Left lung (tissue), 10 donors: ENCODE measurements around the gene DNAJB7. TPM values are rescaled to one million over a fixed set of nuclear protein-coding genes. Genes with fewer than 3 reads are reported as not detected.

Experiments
- ATAC-seq: fragments of 200-7000 bp; cut with Tn5 transposase; one replicate; pipeline ENCODE4 v1.9.1; 2020; ENCODE audit warnings: moderate library complexity
- DNase-seq, 4 donors: peaks; one replicate each; pipeline ENCODE4 v3.0.0-alpha.2; 2013 to 2020
- H3K27ac ChIP-seq, 2 donors: fragments of 200-600 bp; sonication (generic) in 1 of 2; one replicate each; pipeline versions ENCODE4 v1.5.0 to v1.8.0; 2020 to 2021
- H3K27me3 ChIP-seq, 2 donors: fragments of 200-600 bp; sonication (generic) in 1 of 2; one replicate each; pipeline versions ENCODE4 v1.5.0 to v1.8.0; 2020 to 2021
- H3K36me3 ChIP-seq, 2 donors: fragments of 200-600 bp; sonication (generic) in 1 of 2; one replicate each; pipeline versions ENCODE4 v1.5.0 to v1.8.0; 2020 to 2021
- H3K4me1 ChIP-seq, 2 donors: fragments of 200-600 bp; one replicate each; pipeline ENCODE4 v1.8.0; 2021
- H3K4me3 ChIP-seq, 2 donors: fragments of 200-600 bp; sonication (generic) in 1 of 2; one replicate each; pipeline versions ENCODE4 v1.5.0 to v1.8.0; 2020 to 2021; ENCODE audit warnings: mild to moderate bottlenecking in 1 of 2
- H3K9me3 ChIP-seq, 2 donors: fragments of 200-600 bp; sonication (generic) in 1 of 2; one replicate each; pipeline versions ENCODE4 v1.5.0 to v1.8.0; 2020 to 2021
- intact Hi-C, 2 donors: fragments of 100-400 bp; cut with DNase I; formaldehyde crosslinking; loops; one replicate each; pipeline versions ENCODE4 v1.11.2 to v1.14.2; 2022
- polyA plus RNA-seq, 6 donors: library from polyadenylated mRNA; unstranded; fragments of 120-200 nt; gene quantifications; one replicate each; pipeline ENCODE4 v1.2.1, GENCODE V29; 2013; ENCODE audit not compliant: insufficient read length in 6 of 6
- total RNA-seq, 2 donors: library from RNA; stranded (reverse); fragmentation: NEBNext Ultra II Directional; extraction: Animal tissue kit (Norgen Biotek cat#: 25700); gene quantifications; one replicate each; pipeline ENCODE4 v1.2.1, GENCODE V29; 2021
- TF ChIP-seq, protein P1 (sequence below), 2 donors: fragments of 200-600 bp; sonication (generic) in 1 of 2; IDR thresholded peaks; one replicate each; pipeline versions ENCODE4 v1.5.0 to v1.8.0; 2021; ENCODE audit warnings: antibody characterized with exemption in 2 of 2
- donor health status: DM: no; HTN: yes; CAD: no.
- donor health status: DM: no; HTN: no; CAD: no.

DNAJB7 gene
- total and polyA plus RNA-seq, 8 donors = 0.89 to 1.3 (median 1.1) TPM; not detected in 2

DNA sequence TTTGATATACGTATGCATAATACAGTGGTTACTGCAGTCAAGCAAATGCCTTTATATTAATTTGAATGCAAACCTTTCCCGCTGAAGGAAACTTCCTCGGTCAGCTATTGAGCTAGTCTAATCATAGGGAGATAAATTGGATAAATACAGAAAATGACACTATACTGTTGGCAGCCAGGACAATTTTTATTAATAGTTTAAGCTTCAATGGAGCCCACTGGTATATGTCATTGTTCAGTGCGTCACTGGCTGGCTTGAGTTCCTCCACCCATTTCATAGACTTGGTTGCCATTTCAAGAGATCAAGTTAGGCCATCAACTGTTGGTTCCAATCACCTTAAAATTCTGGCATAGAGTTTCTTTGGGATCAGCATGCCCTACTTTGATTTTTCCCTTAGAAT, 32.5 kb upstream of the DNAJB7 start:
- Histone ChIP-seq H3K36me3 (peaks cover 0 to 25% of the 10 kb centered on the region in 2 donors), H3K27me3 (no peaks in the 10 kb centered on the region), H3K4me1 (peaks cover 0 to 3% of the 10 kb centered on the region in 2 donors), H3K27ac (no peak overlapping the region), H3K4me3 (no peak overlapping the region), H3K9me3 (no peaks in the 10 kb centered on the region)
- ATAC-seq (no peak), DNase-seq (no peak)
- intact Hi-C loops = no loop called here
- TF ChIP-seq, protein P1, sequence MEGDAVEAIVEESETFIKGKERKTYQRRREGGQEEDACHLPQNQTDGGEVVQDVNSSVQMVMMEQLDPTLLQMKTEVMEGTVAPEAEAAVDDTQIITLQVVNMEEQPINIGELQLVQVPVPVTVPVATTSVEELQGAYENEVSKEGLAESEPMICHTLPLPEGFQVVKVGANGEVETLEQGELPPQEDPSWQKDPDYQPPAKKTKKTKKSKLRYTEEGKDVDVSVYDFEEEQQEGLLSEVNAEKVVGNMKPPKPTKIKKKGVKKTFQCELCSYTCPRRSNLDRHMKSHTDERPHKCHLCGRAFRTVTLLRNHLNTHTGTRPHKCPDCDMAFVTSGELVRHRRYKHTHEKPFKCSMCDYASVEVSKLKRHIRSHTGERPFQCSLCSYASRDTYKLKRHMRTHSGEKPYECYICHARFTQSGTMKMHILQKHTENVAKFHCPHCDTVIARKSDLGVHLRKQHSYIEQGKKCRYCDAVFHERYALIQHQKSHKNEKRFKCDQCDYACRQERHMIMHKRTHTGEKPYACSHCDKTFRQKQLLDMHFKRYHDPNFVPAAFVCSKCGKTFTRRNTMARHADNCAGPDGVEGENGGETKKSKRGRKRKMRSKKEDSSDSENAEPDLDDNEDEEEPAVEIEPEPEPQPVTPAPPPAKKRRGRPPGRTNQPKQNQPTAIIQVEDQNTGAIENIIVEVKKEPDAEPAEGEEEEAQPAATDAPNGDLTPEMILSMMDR (IDR thresholded peaks at IDR 0.05) = no peak

DNA sequence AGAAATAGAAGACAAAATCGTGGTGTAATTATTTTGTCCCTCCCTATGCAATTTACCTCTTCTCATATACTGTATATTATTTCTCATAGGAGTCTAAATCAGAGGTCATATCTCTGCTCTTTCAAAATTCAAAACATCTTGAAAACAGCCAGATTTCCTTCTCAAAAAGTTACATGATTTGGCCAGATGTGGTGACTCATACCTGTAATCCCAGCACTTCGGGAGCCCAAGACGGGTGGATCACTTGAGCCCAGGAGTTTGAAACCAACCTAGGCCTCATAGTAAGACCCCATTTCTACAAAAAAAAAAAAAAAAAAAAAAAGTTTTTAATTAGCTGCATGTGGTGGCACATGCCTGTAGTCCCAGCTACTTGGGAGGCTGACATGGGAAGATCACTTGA, 29.0 kb upstream of the DNAJB7 start:
- intact Hi-C loops = no loop called here
- DNase-seq = no peak
- no peaks in the 10 kb centered on the region for H3K27me3 ChIP-seq
- H3K4me3 ChIP-seq = no peak overlapping the region
- no peak for ATAC-seq
- peaks cover 0 to 61% of the 10 kb centered on the region in 2 donors for H3K36me3 ChIP-seq
- H3K9me3 ChIP-seq = no peaks in the 10 kb centered on the region
- H3K4me1 ChIP-seq = no peaks in the 10 kb centered on the region
- H3K27ac ChIP-seq = no peak overlapping the region
- TF ChIP-seq, protein P1 (IDR thresholded peaks at IDR 0.05) = no peak

DNA sequence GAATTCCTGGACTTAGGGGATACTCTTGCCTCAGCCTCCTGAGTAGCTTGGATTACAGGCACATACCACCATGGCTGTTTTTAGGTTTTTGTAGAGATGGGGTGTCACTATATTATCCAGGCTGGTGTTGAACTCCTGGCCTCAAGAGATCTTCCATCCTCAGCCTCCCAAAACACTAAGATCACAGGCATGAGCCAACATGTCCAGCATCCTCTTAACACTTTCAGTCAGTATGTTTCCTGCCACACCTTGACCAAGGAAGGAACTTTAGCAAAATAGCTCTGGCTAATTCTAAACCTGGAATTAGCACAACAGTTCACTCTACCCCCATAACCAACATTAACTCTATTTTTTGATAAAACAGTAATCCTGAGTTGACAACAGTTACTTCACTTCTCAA, 27.2 kb upstream of the DNAJB7 start:
- ATAC-seq (no peak), DNase-seq (no peak)
- Histone ChIP-seq H3K27me3 (no peaks in the 10 kb centered on the region), H3K36me3 (peaks cover 0 to 69% of the 10 kb centered on the region in 2 donors), H3K4me3 (no peak overlapping the region), H3K9me3 (no peaks in the 10 kb centered on the region), H3K4me1 (no peaks in the 10 kb centered on the region), H3K27ac (no peak overlapping the region)
- TF ChIP-seq, protein P1 (IDR thresholded peaks at IDR 0.05) = no peak
- intact Hi-C loops = no loop called here

DNA sequence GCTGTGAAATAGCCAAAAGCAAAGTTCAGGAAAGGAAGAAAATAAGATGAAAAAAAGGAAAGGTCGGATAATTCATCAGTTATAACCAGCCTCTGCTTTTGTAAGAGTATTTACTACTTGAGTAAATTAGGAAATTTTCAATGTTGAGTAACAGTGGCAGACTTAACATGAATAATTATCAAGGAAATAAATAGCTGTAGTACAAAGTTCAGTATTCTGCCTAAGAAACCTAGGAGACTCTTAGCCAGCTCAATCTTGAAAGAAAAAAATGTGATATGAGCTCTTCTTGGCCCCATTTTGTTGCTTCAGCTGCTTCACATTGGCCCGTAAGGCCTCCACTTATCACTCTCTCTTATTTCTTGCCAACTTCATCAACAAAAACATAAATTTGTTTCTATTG, 17.0 kb upstream of the DNAJB7 start:
- H3K4me1 ChIP-seq = no peaks in the 10 kb centered on the region
- H3K27ac ChIP-seq = no peak overlapping the region
- H3K36me3 ChIP-seq = peaks cover 0 to 29% of the 10 kb centered on the region in 2 donors
- no peaks in the 10 kb centered on the region for H3K9me3 ChIP-seq
- no peak overlapping the region for H3K4me3 ChIP-seq
- ATAC-seq = no peak
- TF ChIP-seq, protein P1 (IDR thresholded peaks at IDR 0.05) = no peak
- no peaks in the 10 kb centered on the region for H3K27me3 ChIP-seq
- intact Hi-C loops = no loop called here
- DNase-seq = no peak

DNA sequence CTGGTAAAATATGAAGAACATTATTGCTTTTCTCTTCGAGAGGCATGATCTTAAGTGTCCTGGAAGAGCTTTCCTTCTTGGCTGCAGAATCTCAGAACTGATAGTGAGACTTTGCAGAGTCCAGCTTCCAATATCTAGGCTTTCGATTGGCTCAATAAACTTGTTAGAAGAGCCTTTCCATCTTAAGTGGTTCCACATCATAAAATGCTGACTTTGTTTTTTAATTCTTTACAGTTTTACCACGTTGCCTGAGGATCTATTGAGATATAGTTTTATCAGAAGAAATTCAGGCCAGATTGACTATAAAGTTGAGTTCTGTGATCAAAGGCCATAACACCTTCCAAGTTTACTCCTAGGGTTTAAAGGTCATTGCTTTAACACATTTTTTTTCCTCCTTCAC, 15.6 kb upstream of the DNAJB7 start:
- TF ChIP-seq, protein P1 (IDR thresholded peaks at IDR 0.05) = no peak
- peak in 1 of 4 donors; percentile 28 for DNase-seq
- peaks cover 0 to 18% of the 10 kb centered on the region in 2 donors for H3K36me3 ChIP-seq
- H3K27me3 ChIP-seq = no peaks in the 10 kb centered on the region
- H3K4me1 ChIP-seq = no peaks in the 10 kb centered on the region
- no peak overlapping the region for H3K27ac ChIP-seq
- no peak overlapping the region for H3K4me3 ChIP-seq
- intact Hi-C loops = no loop called here
- ATAC-seq = no peak
- no peaks in the 10 kb centered on the region for H3K9me3 ChIP-seq
